Measurements from ENCODE around the gene SETD3. TPM values are rescaled to one million over a fixed set of nuclear protein-coding genes. Genes with fewer than 3 reads are reported as not detected.
"Not testable (repeated sequence)": the region's sequence is repeated elsewhere in the genome, so short reads cannot be mapped to it uniquely, and the experiment has no call there.

SETD3 gene
- total and polyA plus RNA-seq, 10 of the 15 experiments (the other 5 are each of a cell fraction or from before 2014, with no cell fraction given), result 11.3 to 44.2 (median 36.5) TPM

GRCh38 chr14:99348816-99349614, 131.6 kb downstream of the SETD3 start (continued):
- TF ChIP-seq NKRF (conservative IDR thresholded peaks at IDR 0.05) (no peak), ETV6 (conservative IDR thresholded peaks at IDR 0.05 in 1 of 2, IDR thresholded peaks at IDR 0.05 in 1 of 2; ENCODE audit: borderline replicate concordance in 1 of 2, low read depth in 1 of 2) (no peak), EZH2 (IDR thresholded peaks at IDR 0.05; ENCODE audit: borderline replicate concordance, control insufficient read depth, low read depth, low read length) (no peak)

- H3K36me3 ChIP-seq (ENCODE audit: control insufficient read depth in 2 of 2, insufficient read depth in 2 of 2, low read length in 1 of 2); POLR2A ChIA-PET; FAIRE-seq; BruUV-seq (replicated peaks); H3K4me2 ChIP-seq (ENCODE audit: control insufficient read depth, insufficient read depth); ATAC-seq; H3K9me3 ChIP-seq (replicated peaks; ENCODE audit: control insufficient read depth, insufficient read depth, low read length); DNase-seq (ENCODE audit: low read depth, low spot score); H2AFZ ChIP-seq (ENCODE audit: control insufficient read depth, low read depth, low read length); CTCF ChIA-PET; H3K4me3 ChIP-seq; H3K4me1 ChIP-seq (ENCODE audit: control insufficient read depth, insufficient read depth, low read length); H3K27ac ChIP-seq (ENCODE audit: control insufficient read depth, insufficient read depth); H3K79me2 ChIP-seq (ENCODE audit: control insufficient read depth, insufficient read depth, low read length); H4K20me1 ChIP-seq (ENCODE audit: control insufficient read depth, insufficient read depth); intact Hi-C loops (cut with micrococcal nuclease; ENCODE audit: unreplicated experiment); SMC1A ChIA-PET (ENCODE audit: uncharacterized antibody, unreplicated experiment); RAD21 ChIA-PET (ENCODE audit: unreplicated experiment); H3K9ac ChIP-seq (ENCODE audit: control insufficient read depth, insufficient read depth, low read length); H3K27me3 ChIP-seq (replicated peaks in 1 of 2; ENCODE audit: control insufficient read depth in 2 of 2, insufficient read depth in 2 of 2, low read length in 1 of 2); in situ Hi-C loops (cut with MboI): not testable (repeated sequence)
- 40% methylated on average over 18 of the region's 31 CpGs for WGBS (ENCODE audit: insufficient coverage, insufficient replicate concordance, low lambda C conversion rate, missing lambda C conversion rate)
Observed at GRCh38 chr14:99348231-99348630, 132.4 kb downstream of the SETD3 start.

Small RNA genes within 50 kb of the gene (small RNA-seq; reads per million reads assigned to genes)
- not detected for gene RNU6-91P

Other genes starting within 250 kb of the SETD3 start
- 1.9 and 2.6 TPM in 2 replicates for gene BCL11B, start 208.7 kb downstream of the SETD3 start, total RNA-seq (2014; rRNA removed)
- 1.3 and 1.6 TPM in 2 replicates for gene BCL11B, start 208.7 kb downstream of the SETD3 start, total RNA-seq (2014; rRNA removed; fragmentation: Illumina TruSeq; extraction: Trizol)
- 5.3 and 5.5 TPM in 2 replicates for gene BCL11B, start 208.7 kb downstream of the SETD3 start, total RNA-seq (2021)
- 1.4 and 1.7 TPM in 2 replicates for gene BCL11B, start 208.7 kb downstream of the SETD3 start, polyA plus RNA-seq (2011; rRNA removed)
- 1.00 and 1.3 TPM in 2 replicates for gene BCL11B, start 208.7 kb downstream of the SETD3 start, polyA plus RNA-seq (2014; fragmentation: Illumina TruSeq; extraction: Trizol)
- gene BCL11B, start 208.7 kb downstream of the SETD3 start, polyA plus RNA-seq (2014; fragmentation: Nextera tagmentation; extraction: Ambion mirVana), result 1 to 10 TPM in 1 of 2 experiments, under 1 TPM in 1; 0.38 to 1.7 TPM
- gene BCL11B, start 208.7 kb downstream of the SETD3 start, polyA plus RNA-seq (2014; rRNA removed), result 1.4 and 1.6 TPM in 2 replicates
- under 1 TPM; 0.64 to 0.71 TPM for gene BCL11B, start 208.7 kb downstream of the SETD3 start, polyA plus RNA-seq (2016; fragmentation: Nextera tagmentation; extraction: Ambion mirVana)
- gene CCNK, start 550 bp upstream of the SETD3 start, total RNA-seq (2014; rRNA removed), result 22.4 and 23.1 TPM in 2 replicates
- gene CCNK, start 550 bp upstream of the SETD3 start, total RNA-seq (2014; rRNA removed; fragmentation: Illumina TruSeq; extraction: Trizol), result 14.1 and 18.3 TPM in 2 replicates
- gene CCNK, start 550 bp upstream of the SETD3 start, total RNA-seq (2021), result 74.6 and 83.1 TPM in 2 replicates
- 10.0 and 10.8 TPM in 2 replicates for gene CCNK, start 550 bp upstream of the SETD3 start, polyA plus RNA-seq (2011; rRNA removed)
- gene CCNK, start 550 bp upstream of the SETD3 start, polyA plus RNA-seq (2014; fragmentation: Illumina TruSeq; extraction: Trizol), result 85.1 and 88.0 TPM in 2 replicates
- 10 to 100 TPM; 15.5 to 21.2 TPM for gene CCNK, start 550 bp upstream of the SETD3 start, polyA plus RNA-seq (2014; fragmentation: Nextera tagmentation; extraction: Ambion mirVana)
- gene CCNK, start 550 bp upstream of the SETD3 start, polyA plus RNA-seq (2014; rRNA removed), result 22.5 TPM in 2 replicates
- gene CCNK, start 550 bp upstream of the SETD3 start, polyA plus RNA-seq (2016; fragmentation: Nextera tagmentation; extraction: Ambion mirVana), result 10 to 100 TPM; 31.2 to 32.6 TPM
- gene CCDC85C, start 123.3 kb upstream of the SETD3 start, total RNA-seq (2014; rRNA removed), result 1.6 and 2.1 TPM in 2 replicates
- gene CCDC85C, start 123.3 kb upstream of the SETD3 start, total RNA-seq (2014; rRNA removed; fragmentation: Illumina TruSeq; extraction: Trizol), result 0.92 and 0.94 TPM in 2 replicates
- 3.0 and 3.4 TPM in 2 replicates for gene CCDC85C, start 123.3 kb upstream of the SETD3 start, total RNA-seq (2021)
- 2.1 and 3.6 TPM in 2 replicates for gene CCDC85C, start 123.3 kb upstream of the SETD3 start, polyA plus RNA-seq (2011; rRNA removed)
- gene CCDC85C, start 123.3 kb upstream of the SETD3 start, polyA plus RNA-seq (2014; fragmentation: Illumina TruSeq; extraction: Trizol), result 0.68 and 1.2 TPM in 2 replicates
- gene CCDC85C, start 123.3 kb upstream of the SETD3 start, polyA plus RNA-seq (2014; fragmentation: Nextera tagmentation; extraction: Ambion mirVana), result under 1 TPM; 0.03 to 0.07 TPM
- 1.8 and 2.9 TPM in 2 replicates for gene CCDC85C, start 123.3 kb upstream of the SETD3 start, polyA plus RNA-seq (2014; rRNA removed)
- gene CCDC85C, start 123.3 kb upstream of the SETD3 start, polyA plus RNA-seq (2016; fragmentation: Nextera tagmentation; extraction: Ambion mirVana), result under 1 TPM; 0.15 to 0.19 TPM
- not detected in 2 replicates for gene HHIPL1, start 164.3 kb upstream of the SETD3 start, total RNA-seq (2014; rRNA removed)
- not detected in 2 replicates for gene HHIPL1, start 164.3 kb upstream of the SETD3 start, total RNA-seq (2014; rRNA removed; fragmentation: Illumina TruSeq; extraction: Trizol)
- gene HHIPL1, start 164.3 kb upstream of the SETD3 start, total RNA-seq (2021), result not detected in 2 replicates
- 0.03 TPM in 1 of 2 replicates, not detected in the other for gene HHIPL1, start 164.3 kb upstream of the SETD3 start, polyA plus RNA-seq (2011; rRNA removed)
- not detected in 2 replicates for gene HHIPL1, start 164.3 kb upstream of the SETD3 start, polyA plus RNA-seq (2014; fragmentation: Illumina TruSeq; extraction: Trizol)
- not detected for gene HHIPL1, start 164.3 kb upstream of the SETD3 start, polyA plus RNA-seq (2014; fragmentation: Nextera tagmentation; extraction: Ambion mirVana)
- gene HHIPL1, start 164.3 kb upstream of the SETD3 start, polyA plus RNA-seq (2014; rRNA removed), result not detected in 2 replicates
- gene HHIPL1, start 164.3 kb upstream of the SETD3 start, polyA plus RNA-seq (2016; fragmentation: Nextera tagmentation; extraction: Ambion mirVana), result under 1 TPM in 1 of 2 experiments, not detected in 1; 0.09 TPM
- gene CYP46A1, start 203.4 kb upstream of the SETD3 start, total RNA-seq (2014; rRNA removed), result not detected in 2 replicates
- not detected in 2 replicates for gene CYP46A1, start 203.4 kb upstream of the SETD3 start, total RNA-seq (2014; rRNA removed; fragmentation: Illumina TruSeq; extraction: Trizol)
- not detected in 2 replicates for gene CYP46A1, start 203.4 kb upstream of the SETD3 start, total RNA-seq (2021)
- 0.01 and 0.04 TPM in 2 replicates for gene CYP46A1, start 203.4 kb upstream of the SETD3 start, polyA plus RNA-seq (2011; rRNA removed)
- not detected in 2 replicates for gene CYP46A1, start 203.4 kb upstream of the SETD3 start, polyA plus RNA-seq (2014; fragmentation: Illumina TruSeq; extraction: Trizol)
- gene CYP46A1, start 203.4 kb upstream of the SETD3 start, polyA plus RNA-seq (2014; fragmentation: Nextera tagmentation; extraction: Ambion mirVana), result not detected
- not detected in 2 replicates for gene CYP46A1, start 203.4 kb upstream of the SETD3 start, polyA plus RNA-seq (2014; rRNA removed)
- under 1 TPM in 1 of 2 experiments, not detected in 1; 0.11 TPM for gene CYP46A1, start 203.4 kb upstream of the SETD3 start, polyA plus RNA-seq (2016; fragmentation: Nextera tagmentation; extraction: Ambion mirVana)

Measured in GM12878 (cell line).